HG02610 (cell line): Measurements from ENCODE around the gene KLK14.
A peak's percentile ranks its signal among the peaks of the same experiment; 100 is the strongest.

Source experiments
- ATAC-seq: cut with Tn5 transposase; IDR thresholded peaks from one replicate; pipeline ENCODE4 v1.9.1; 2021; ENCODE audit warnings: mild to moderate bottlenecking, moderate library complexity; ENCODE audit not compliant: unreplicated experiment

Gene KLK14

DNA sequence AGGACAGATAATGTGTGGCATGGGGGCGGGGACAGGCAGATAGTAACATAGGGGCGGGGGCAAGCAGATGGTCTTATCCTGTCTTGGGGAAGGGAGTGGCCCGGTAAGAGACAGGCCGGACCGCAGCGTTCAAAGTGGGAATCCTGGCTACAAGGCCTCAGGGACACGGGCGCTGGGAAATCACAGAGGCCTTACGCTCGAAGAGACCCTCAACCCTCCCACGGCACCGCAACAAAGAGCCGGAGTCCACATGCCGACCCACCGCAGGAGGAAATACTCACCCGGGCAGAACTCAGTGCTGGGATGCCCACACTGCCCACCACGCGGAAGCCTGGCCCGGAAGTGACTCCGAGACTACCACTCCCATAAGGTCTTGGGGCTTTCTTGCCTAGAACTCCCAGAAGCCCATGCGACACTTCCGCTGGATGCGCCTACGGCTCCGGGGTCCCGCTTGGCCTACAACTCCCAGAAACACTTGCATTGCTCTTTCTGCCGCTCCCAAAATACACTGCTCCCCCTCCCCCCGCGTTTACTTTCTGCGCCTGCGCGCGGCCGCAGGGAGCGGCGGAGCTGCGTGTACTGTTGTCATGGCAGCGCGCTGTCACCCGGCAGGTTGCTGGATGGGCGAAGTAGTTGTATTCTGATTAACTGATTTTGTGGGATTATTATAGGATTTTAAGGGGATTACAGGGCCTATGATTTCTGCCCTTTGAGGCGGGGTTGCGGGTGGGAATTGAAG, 25.5 kb upstream of the KLK14 start, which contains the start of gene CTU1:
TSS of gene CTU1 (minus strand) at position 344 of the 739 bp plus-strand sequence. CDS start 3,840 bp downstream, outside the sequence.
- peak; percentile 92 for ATAC-seq

DNA sequence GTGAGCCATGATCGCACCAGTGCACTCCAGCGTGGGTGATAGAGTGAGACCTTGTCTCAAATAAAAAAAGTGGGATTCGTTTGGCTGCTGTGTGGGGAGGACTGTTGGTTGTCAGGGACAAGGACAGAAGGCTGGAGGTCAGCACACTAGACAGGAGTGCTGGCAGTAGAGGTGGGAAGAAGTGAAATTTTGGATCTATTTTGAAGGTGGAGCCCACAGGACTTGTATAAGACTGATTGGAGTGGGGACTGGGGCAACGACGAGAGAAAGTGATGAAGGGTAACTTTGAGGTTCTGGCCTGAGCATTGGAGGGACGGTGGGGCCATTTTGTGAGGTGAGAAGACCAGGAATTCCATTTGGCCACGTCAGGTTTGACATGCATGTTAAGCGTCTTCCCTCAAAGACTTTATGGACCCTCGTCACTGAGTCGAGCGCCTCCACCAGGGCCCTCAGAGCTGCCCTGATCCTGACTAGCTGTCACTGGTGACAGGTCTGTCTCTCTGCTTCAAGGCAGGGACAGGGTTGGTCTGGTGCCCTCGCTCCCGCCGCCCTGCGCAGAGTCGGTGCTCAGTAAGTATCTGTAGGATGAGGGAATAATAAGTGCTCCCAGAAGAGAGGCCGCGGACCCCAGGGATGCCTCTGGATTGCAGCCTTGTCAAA, 24.8 kb upstream of the KLK14 start:
- ATAC-seq: no peak

DNA sequence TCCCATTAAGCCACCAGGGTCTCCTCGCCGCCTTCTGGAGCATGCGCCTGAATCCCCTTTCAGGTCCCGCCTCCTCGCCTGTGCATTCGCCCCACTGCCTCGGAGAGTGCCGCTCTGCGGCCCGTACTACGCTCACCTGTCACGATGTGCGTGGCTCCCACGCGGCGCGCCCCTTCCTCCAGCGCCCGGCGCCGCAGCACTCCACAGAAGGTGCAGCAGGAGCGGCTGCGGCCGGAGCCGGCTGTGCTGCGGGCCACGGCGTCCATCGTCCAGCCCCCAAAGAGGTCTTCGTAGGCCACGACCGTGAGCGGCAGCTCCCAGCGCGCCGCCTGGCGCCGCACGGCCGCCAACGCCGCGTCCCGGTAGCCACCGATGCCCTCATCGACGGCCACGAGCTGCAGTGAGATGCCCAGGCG, 21.2 kb upstream of the KLK14 start:
- no peak for ATAC-seq

DNA sequence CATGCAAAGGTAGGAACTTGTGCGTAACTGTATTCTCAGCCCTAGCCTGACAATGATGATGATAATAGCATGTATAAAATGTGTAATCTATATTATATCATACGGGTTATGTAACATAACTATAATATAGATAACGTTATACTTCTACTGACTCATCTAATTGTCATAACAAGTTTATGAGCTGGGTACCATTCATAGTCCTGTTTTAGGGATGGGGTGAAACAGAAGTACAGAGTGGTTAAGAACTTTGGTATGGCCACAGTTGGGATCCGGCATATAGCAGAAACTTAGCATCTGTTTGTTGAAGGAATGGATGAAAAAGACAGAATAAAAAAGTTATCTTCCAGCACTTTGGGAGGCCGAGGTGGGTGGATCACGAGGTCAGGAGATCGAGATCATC, 20.3 kb upstream of the KLK14 start:
- no peak for ATAC-seq

DNA sequence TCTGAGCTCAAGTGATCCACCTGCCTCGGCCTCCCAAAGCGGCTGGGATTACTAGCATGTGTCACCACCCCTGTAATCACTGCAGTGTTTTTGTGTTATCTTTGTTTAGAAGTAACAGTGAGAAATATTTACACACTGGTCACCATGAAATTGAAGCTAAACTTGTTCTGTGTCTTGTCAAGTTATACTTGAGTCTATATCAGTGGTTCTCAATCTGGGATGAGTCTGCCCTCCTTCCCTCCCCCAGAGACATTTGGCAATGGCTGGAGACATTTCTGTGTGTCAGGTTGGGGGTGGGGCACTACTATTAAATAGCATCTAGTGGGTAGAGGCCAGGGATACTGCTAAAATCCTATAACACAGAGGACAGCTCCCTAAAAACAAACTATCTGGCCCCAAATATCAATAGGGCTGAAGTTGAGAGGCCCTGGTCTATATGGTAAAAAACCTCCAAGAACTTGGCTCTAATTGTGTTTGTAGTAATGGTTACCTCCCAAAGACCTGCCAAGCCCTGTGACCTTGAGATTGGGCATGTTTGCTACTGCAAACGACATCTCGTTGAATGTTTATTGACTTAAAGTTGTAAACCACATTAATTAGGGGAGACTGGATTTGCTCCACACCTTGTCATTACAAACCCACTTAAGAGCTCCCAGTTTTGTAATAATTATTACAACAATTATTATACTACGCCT, 18.6 kb upstream of the KLK14 start:
- ATAC-seq: no peak

DNA sequence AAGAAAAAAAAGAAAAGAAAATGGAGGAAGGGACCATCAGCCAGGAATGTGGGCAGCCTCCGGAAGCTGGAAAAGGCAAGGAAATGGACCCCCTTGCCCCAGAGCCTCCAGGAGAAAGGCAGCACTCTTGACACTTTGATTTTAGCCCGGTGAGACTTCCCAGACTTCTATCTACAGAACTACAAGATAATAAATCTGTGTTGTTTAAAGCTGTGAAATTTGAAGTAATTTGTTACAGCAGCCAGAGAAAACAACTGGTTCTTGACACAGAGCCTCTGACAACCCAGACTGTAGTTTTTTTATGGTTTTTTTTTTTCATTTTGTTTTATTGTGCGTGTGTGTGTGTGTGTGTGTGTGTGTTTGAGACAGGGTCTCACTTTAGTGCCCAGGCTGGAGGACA, 17.9 kb upstream of the KLK14 start:
- no peak for ATAC-seq

DNA sequence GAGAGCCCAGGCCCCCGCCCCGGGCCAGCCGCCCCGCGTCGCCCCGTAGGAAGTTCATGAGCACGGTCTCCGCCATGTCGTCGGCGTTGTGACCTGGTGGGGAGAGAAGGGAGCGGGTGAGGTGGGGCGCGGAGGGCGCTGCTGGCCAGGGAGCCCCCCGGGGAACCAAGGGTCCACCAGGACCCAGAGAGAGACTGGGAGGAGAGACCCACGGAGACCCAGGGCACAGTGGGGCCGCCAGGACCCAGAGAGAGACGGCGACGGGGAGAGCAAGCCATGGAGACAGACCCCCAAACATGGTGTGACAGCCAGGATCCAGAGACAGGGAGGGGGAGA, 16.3 kb upstream of the KLK14 start:
- no peak for ATAC-seq

DNA sequence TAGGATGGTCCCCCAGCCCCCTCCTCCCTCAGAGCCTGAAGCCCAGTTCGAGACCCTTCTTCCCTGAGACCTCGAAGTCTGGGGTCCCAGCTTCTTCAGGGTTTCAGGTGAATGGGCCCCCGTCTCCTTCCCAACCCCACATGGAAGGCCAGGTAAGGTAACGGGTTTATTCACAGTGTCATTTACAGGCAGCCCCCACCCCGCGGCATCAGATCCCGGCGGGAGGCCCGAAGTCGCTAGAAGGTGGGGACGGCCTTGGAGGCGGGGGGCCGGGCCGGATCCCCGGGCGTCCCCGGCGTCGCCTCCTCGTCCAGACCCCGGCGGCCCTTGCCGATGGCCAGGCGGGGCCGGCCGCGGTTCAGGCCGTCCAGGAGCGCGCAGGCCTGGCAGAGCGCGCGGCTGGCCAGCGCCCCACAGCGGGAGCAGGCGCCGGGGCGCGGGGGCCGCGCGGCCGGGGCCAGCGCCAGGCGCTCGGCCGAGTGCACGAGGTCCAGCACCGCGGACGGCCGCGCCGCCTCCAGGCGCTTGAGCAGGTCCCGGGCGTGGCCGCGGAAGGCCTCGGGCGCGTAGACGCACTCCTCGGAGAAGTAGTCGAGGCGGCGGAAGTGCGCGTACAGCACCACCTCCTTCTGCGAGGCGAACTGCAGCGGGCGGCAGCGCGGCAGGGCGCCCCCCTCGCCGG, 15.8 kb upstream of the KLK14 start:
- ATAC-seq: no peak

DNA sequence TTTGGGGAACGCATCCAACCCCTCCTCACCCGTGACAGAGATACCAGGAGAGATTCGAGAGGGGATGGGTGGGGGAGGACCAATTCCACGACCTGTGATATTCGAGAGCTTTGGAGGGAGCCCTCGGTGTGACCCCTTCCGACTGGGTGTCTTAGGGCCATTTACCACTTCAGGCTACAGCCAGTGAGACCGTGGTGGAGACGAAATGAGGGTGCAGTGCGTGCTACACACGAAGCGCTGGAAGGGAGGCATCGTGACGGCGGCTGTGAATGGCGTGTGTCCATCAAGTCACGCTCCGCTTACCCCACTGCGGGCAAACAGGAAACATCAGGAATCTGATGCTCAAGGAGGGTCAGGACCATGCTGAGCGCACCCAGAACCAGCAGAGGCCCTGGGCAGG, 15.1 kb upstream of the KLK14 start:
- no peak for ATAC-seq

DNA sequence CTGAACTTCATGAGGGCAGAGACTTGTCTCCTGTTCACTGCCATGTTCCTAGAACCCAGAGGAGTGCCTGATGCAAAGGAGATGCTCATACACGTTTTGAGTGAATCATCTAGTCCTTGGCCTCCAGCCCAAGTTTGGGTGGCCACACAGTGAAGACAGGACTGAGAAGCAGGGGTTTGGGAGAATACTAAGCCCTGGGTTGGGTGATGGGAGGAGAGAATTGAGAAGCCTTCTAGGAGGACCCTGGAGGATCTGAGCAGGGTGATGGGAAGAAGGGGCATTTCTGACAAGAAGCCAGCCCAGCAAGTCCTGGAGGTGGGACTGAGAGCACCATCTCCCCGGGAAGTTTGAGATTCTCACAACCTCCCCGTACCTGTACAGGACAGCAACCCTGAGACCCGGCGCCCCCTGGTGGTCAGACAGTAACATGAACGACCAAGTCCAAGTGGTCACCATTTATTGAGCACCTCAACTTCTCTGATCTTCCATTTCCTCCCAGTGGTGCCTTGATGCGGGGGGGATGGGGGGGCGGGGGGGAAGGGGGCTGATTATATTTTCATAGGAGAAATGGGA, 14.6 kb upstream of the KLK14 start:
- no peak for ATAC-seq

DNA sequence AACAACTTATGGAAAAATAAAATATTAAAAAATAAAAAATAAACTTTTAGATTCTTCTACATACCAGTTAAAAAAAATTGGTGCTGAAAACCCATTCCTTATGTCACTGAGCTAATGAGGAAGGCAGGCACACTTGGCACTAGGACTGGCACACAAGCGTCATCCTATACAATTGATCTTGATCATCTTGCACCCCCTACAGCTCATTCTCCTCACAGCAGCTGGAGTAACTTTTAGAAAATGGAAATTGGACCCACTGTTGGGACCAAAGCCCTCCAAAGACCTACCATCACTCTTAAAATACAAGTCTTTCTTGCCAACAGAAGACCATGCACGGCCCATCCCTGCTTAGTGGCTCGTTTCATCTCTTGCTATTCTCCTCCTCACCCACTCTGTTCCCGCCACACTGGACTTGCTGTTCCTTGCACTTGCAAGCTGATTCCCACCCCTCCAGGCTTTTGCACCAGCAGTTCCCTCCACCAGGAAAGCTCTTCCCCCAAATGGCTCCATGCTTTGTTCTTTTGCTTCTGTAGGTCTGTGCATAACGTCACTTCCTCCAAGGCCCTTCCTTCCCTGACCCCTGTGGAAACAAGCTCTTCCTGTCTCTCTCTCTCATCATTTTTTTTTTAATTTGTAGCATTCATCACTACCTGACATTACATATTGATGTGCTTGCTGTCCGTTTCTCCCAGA, 13.9 kb upstream of the KLK14 start:
- no peak for ATAC-seq

DNA sequence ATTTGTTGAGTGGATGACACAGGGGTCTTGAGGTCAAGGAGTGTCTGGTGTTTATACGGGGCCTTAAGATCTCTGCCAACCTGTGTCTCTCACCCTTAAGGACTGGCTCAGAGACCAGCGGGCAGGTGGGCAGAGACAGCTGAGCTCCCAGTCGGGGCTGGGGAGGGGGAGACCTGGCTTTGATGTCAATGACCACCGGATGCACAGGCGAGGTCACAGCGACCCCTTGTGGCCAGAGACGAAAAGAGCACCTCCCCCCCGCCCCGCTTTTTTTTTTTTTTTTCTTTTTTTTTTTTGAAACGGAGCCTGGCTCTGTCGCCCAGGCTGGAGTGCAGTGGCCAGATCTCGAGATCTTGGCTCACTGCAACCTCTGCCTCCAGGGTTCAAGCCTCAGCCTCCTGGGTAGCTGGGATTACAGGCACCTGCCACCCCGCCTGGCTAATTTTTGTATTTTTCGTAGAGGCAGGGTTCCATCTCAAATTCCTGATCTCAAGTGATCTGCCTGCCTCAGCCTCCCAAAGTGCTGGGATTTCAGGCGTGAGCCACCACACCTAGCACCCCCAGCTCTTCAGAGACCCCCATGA, 12.1 kb upstream of the KLK14 start:
- ATAC-seq: no peak

DNA sequence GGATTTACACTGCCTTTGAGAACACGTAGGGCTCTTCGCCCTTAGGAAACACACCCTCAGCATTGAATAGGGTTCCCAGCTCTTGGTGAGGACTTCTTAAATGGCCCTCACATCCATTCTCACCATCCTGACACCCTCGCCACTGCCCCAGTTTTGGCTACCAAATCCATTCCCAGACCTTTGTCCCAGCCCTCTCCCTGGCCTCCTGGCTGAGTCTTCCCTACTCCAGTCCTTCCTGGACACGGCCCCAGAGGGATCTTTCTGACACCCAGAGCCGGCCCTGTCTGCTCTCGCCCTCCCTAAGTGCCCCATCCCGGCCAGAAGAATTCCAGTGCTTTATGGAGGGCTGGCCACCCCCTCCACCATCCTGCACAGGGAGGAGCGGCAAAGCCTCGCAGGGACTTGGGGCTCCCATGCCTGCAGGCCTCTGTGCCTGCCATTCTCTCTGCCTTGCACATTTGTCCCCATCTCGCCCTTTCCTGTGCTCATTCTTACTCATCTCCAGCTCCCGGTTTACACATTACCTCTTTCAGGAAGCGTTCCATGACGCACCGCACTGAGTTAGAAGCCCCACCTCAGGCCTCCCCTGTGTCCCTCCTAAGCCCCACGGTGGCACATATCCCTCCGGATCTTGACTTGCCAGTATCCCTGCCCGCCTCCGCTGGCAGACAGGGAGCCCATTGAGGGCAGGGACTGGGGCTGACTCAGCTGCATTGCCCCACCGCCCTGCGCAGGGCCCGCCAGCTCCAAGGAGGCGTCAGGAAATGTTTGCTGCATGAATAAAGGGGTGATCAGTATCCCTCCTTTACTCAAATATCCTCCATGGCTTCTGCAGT, 11.0 kb upstream of the KLK14 start:
- no peak for ATAC-seq

DNA sequence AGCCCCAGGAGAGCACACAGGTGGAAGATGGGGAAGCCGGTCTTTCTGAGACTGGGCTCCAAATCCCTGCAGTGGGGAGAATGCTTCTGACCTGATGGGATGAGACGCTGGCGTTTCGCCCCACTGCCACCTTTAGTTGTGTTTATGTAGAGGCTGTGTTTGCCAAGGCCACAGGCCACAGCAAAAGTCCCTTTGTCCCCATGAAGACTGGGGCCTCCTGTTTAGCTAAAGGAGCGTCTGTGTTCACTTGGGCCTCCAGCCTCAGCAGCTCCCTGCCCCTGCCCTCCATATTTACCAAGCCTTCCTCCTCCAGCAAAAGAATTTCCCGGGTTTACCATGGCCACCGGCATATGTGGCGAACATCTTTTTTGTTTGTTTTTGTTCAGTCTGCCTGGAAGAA, 10.4 kb upstream of the KLK14 start:
- ATAC-seq: no peak

DNA sequence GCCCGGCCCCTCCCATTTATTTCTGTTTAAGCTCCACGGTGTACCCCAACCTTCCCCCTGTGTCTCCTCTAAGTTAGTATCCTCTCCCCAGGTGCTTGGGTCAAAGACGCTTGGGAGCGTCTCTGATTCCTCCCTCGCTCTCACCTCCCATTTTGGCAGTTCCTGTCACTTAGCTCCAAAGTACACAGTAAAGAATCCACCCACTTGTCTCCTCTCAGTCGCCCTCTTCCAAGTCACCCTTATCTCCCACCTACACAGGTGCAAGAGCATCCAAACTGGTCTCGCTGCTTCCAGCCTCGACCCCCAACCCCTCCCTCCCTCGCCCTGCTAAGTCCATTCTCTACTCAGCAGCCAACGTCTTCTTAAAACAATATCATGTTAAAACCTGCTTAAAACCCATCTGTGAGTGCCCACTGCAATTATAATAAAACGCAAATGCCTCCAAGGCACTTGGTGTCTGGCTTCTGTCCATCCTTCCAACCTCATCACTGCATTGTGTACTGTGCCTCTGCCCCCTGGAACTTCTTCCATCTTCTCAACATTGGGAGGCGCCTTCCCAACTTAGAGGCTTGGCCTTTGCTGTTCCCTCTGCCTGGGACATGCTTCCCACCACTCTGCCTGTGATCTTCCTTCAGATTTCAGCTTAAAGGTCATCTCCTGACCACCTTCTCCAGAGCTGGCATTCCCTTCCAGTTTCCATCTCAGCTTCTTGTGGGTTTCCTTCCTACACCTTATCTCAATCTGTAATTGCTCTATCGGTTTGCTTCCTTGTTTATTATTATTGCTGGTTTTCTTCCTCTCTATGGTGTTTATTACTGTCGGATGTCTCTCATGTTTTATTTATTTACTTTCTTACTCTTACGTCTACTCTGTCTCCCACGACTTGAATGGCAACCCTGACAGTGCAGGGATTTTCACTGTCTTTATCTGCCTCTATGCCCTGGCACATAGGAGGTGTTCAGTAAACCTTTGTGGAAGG, 9.5 kb upstream of the KLK14 start:
- no peak for ATAC-seq

DNA sequence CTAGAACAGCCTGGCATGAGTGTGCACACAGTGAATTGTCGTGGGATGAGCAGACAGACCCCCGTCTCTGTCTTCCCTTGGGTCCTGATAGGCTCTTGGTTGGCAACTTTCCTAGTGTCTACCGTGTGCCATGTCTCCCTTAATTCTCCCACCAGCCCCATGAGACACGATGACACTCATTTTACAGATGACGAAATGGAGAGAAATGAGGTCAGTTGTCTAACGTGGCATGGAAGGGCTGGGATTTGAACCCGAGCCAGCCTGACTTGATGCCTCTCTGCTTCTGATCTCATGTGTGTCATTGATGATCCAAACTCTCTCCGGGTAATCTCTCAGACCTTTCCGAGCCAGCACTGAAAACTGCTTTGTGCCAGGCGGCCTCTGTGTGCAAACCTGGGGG, 8.4 kb upstream of the KLK14 start:
- ATAC-seq: no peak

DNA sequence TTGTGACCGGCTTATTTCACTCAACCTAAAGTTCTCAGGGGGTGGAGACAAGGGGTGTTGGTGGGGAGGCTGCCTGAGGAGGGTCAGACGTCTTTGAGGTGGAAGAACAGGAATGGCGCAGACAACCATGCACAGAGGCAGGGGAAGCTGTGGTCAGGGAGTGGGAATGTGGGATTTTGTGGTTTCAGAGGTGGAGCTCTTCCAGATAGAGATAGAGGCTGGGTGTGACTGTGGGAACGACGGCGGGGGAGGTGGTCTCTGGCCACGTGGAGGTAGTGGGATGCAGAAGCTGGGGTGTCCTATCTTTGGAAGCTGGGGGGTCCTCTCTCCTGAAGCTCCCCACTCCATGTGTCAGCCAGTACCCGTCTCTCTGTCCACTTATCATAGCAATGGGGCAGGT, 7.8 kb upstream of the KLK14 start:
- ATAC-seq: no peak

DNA sequence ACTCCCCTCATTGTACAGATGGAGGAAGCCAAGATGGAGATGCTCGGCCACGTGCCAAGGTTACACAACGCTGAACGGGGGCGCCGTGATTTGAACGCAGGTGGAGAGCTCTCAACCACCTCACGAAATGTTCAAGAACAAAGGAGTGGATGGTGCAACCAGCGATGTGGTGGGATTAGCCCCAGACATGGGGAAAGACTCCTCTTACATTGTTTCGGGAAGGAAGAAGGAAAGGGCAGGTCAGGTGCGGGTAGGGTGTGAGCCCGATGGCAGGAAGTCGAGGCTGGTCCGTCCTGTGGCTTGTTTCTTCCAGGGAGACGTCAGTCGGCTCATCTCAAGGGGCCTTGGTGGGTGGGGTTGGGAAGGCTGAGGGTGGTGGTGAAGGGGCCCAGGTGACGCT, 7.1 kb upstream of the KLK14 start:
- no peak for ATAC-seq
